Rectal smooth muscle tissue (tissue), 1 donor: Measurements from ENCODE around the gene MRPL46.

Source experiments
- H3K27ac ChIP-seq: one replicate; pipeline ENCODE4 v1.7.0; 2013; ENCODE audit warnings: low read depth, low read length, inconsistent platforms
- H3K27me3 ChIP-seq: one replicate; pipeline ENCODE4 v1.7.0; 2013; ENCODE audit warnings: low read length; ENCODE audit not compliant: control insufficient read depth, insufficient read depth
- H3K36me3 ChIP-seq: one replicate; pipeline ENCODE4 v1.7.0; 2013; ENCODE audit warnings: low read length; ENCODE audit not compliant: control insufficient read depth, insufficient read depth
- H3K4me1 ChIP-seq: one replicate; pipeline ENCODE4 v1.7.0; 2013; ENCODE audit warnings: low read length; ENCODE audit not compliant: control insufficient read depth, insufficient read depth
- H3K4me3 ChIP-seq: one replicate; pipeline ENCODE4 v1.7.0; 2013; ENCODE audit warnings: low read length
- H3K9ac ChIP-seq: one replicate; pipeline ENCODE4 v1.7.0; 2013; ENCODE audit warnings: low read length

MRPL46 gene

DNA sequence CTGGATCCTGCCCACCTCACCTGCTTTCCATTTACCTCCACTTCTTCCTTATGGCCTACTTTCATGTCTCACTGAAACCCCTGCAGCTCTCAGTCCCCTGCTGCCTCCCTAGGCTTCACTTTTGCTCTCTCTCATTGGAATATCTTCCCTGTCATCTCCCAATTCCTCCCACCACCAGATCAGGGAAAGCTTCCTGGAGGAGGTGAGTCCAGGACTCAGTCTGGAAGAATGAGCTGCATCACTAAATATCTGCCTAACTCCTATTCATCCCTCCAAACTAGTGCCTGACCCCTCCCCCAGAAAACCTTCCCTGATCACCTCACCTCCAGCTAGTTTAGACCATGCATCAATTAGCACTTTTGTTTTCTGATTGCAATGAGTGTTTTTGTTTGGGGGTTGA is 37.1 kb downstream of the MRPL46 start:
- H3K36me3 ChIP-seq = no peaks in the 10 kb centered on the region
- H3K9ac ChIP-seq = no peak overlapping the region
- no peak overlapping the region for H3K4me3 ChIP-seq
- H3K27me3 ChIP-seq = no peaks in the 10 kb centered on the region
- H3K4me1 ChIP-seq = no peaks in the 10 kb centered on the region
- no peak overlapping the region for H3K27ac ChIP-seq

DNA sequence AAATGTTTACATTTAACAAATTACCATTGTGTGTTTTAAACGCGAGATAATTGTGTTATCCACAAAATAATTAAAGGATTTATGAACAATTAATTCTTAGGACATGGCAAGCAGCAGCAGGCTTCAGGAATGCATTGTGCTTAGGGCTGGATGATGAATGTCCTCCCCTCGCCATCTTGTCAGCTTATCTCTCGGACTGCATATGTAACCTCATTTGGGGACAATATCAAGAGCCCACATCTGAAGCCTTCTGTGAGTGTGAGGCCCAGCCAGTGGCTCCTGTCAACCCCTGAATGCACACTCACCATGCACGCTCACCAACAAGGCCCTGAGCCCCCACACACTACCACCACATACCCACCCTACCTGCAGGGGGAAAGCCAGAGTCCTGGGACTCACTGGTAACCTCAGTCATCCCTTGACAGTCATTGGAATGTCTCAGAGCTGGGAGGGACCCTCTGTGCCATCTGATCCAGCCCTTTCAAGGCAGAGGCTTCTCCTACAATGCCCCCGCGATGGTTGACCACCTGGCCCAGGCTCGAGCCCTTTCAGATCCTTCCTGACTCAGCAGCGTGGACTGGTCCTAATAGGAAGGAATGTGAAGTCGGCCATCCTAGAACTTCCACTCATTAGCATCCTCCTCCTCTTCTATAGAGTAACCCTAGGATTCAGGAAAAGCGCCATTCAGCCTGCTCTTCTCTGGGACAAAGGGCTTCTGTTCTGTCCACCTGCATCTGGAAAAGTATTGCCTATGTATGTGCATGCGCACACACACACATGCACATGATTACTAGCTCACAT is 38.2 kb downstream of the MRPL46 start:
- Histone ChIP-seq H3K27me3 (no peaks in the 10 kb centered on the region), H3K27ac (no peak overlapping the region), H3K9ac (no peak overlapping the region), H3K4me3 (no peak overlapping the region), H3K36me3 (no peaks in the 10 kb centered on the region), H3K4me1 (no peaks in the 10 kb centered on the region)

DNA sequence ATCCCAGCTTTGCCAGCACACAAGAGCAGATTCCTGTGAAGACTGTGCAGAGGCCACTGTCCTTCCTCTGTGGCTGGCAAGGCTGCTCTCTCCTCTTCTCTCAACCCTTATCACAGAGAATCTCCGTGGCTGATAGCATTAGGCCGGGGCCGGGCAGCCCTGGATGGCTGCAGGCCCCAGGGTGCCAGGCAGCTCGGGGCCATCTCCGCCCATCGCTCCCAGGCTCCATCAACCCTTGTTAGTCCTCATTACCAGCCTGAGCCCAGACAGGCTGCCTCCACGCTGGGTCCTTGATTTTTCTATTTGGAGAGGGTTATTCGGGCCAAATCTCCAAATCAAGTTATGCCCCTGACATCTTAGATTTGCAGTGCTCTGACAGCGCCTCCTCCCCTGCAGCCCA is 39.1 kb downstream of the MRPL46 start:
- Histone ChIP-seq H3K27me3 (no peaks in the 10 kb centered on the region), H3K9ac (no peak overlapping the region), H3K27ac (no peak overlapping the region), H3K4me3 (no peak overlapping the region), H3K4me1 (no peaks in the 10 kb centered on the region), H3K36me3 (no peaks in the 10 kb centered on the region)

GRCh38 chr15:88426304-88426703 is 40.9 kb downstream of the MRPL46 start:
- Histone ChIP-seq H3K9ac (no peak overlapping the region), H3K27me3 (no peaks in the 10 kb centered on the region), H3K36me3 (no peaks in the 10 kb centered on the region), H3K4me1 (no peaks in the 10 kb centered on the region), H3K27ac (no peak overlapping the region), H3K4me3 (no peak overlapping the region)

GRCh38 chr15:88423331-88423730 is 43.9 kb downstream of the MRPL46 start:
- no peak overlapping the region for H3K9ac ChIP-seq
- no peak overlapping the region for H3K4me3 ChIP-seq
- H3K36me3 ChIP-seq = no peaks in the 10 kb centered on the region

DNA sequence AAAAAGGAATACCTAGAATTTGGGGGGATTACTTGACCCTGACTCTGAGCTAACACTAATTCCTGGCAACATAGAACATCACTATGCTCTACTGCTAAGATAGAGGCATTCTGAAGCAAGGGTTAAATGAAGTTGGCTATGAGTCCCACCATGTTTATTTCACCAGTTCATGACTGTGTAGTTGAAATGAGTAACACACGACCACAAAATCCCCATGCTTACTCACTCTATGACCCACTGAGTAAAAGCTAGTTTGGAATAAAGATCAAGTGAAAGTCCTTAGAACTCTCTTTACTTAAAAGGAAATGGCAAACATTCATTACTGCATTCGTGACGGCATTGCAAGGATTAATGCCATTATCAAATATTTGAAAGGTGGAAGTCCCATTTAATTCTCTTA is 47.4 kb downstream of the MRPL46 start:
- H3K36me3 ChIP-seq = no peaks in the 10 kb centered on the region
- H3K27ac ChIP-seq = no peak overlapping the region
- no peak overlapping the region for H3K4me3 ChIP-seq
- H3K4me1 ChIP-seq = no peaks in the 10 kb centered on the region
- no peak overlapping the region for H3K9ac ChIP-seq
- H3K27me3 ChIP-seq = no peaks in the 10 kb centered on the region

More at GRCh38 chr15:88423331-88423730, 43.9 kb downstream of the MRPL46 start:
- no peaks in the 10 kb centered on the region for H3K4me1 ChIP-seq
- H3K27ac ChIP-seq = no peak overlapping the region
- H3K27me3 ChIP-seq = no peaks in the 10 kb centered on the region
